Middle frontal gyrus (tissue), 1 donor: Measurements from ENCODE around the gene CYP2F1.
"Not testable (repeated sequence)": the region's sequence is repeated elsewhere in the genome, so short reads cannot be mapped to it uniquely, and the experiment has no call there.

Experiments used
- DNase-seq: peaks from one replicate; pipeline ENCODE4 v3.0.0-alpha.2; 2015; ENCODE audit warnings: low spot score; ENCODE audit errors: extremely low spot score

CYP2F1 gene, protein sequence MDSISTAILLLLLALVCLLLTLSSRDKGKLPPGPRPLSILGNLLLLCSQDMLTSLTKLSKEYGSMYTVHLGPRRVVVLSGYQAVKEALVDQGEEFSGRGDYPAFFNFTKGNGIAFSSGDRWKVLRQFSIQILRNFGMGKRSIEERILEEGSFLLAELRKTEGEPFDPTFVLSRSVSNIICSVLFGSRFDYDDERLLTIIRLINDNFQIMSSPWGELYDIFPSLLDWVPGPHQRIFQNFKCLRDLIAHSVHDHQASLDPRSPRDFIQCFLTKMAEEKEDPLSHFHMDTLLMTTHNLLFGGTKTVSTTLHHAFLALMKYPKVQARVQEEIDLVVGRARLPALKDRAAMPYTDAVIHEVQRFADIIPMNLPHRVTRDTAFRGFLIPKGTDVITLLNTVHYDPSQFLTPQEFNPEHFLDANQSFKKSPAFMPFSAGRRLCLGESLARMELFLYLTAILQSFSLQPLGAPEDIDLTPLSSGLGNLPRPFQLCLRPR

DNA sequence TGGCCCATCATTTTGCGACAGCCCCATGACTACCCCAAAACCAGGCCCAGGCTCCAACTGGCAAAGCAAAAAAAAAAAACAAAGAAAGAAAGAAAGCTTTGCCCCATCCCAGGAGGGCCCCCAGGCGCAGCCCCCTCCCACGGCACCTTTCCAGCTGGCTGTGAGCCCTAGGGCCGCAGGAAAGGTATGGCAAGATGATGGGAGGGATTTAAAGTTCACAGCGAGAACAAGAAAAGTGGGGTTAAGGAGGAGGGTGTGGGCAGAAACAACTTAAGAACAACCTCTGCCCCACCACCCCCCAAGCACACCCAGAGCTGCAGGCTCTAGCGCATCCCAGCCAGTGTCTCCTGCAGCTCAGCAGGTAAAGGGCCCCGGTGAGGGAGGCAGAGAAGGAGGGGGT is at the start of gene CYP2F1:
Gene CYP2F1 (plus strand): TSS at position 301 of the 400 bp plus-strand sequence. CDS start 1,757 bp downstream, outside the sequence.
- no peak for DNase-seq

DNA sequence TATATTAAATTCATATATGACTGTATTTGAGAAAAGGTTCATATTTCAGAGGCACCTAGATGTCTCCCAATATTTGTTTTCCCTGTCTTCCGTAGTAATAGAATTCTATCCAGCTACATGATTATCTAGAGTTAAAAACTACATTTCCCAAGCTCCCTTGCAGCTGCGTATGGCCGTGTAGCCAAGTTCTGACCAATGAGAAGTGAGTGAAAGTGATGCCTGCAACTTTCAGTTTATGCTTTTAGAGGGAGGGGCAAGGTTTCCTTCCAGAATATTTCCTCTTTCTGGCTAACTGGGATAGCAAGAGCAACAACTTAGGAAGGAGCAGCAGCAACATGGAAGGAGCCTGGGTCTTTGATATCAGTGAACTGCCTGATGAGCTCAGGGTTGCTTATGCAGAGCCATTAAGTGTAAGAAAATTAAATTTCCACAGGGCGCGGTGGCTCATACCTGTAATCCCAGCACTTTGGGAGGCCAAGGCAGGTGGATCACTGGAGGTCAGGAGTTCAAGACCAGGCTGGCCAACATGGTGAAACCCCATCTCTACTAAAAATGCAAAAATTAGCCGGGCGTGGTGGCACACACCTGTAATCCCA is 49.2 kb upstream of the CYP2F1 start:
- DNase-seq, result no peak

DNA sequence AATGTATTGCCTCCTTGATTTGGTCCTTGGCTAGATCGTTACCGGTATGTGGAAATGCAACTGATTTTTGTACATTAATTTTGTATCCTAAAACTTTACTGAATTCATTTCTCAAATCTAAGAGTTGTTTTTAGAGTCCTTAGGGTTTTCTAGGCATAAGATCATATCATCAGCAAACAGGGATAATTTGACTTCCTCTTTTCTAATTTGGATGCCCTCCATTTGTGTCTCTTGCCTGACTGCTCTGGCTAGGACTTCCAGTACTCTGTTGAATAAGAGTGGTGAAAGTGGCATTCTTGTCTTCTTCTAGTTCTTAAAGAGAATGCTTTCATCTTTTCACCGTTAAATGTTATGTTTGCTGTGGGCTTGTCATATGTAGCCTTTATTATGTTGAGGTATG is 37.9 kb upstream of the CYP2F1 start:
- DNase-seq, result no peak

DNA sequence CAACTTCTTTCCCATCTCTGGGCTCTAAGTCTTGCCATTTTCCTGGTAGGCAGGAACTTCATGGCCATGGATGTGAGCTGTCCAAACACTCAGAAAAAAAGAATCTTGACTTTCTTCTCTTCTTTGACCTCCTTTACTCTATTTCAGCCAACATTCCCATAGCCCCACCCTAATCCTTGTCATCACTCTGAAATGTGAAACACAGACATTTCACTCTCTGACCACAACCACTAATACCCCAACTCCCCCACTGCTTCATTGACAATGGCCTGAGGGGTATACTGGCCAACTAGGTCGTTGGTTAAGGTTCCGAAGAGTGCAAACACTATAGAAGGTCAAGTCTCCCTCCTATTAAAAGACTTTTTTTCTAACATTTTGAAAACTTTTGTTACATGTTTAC is 30.7 kb upstream of the CYP2F1 start:
- DNase-seq, result no peak

DNA sequence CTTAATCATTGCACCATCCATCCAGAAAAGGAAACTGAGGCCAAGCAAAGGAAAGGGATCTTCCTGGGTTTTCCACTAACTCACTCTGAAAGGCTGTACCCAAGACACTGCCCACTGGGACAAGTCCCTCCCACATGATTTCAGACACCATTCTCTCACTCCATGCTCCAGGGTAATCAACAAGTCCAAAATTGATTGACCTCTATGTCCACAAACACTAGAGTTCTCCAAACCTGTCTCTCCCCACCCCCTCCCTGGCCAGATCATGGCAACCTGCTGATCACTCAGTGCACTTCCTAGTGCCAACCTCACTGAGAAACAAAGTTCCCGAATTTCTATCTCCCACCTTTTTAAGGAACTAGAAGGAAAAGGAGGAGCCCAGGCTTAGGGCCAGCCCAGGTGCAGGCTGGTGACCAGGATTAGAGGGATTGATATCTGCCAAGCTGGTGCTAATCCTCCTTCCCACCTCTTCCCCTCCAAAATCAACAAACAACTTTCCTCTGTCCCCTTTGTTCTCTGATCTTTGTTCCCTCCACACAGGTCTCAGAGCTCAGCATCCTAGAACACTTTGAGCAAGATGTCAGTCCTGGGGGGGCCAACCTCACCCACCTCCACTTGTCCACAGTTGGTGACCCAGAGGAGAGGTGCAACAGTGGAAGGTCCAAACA is 28.4 kb upstream of the CYP2F1 start:
- DNase-seq, result no peak

DNA sequence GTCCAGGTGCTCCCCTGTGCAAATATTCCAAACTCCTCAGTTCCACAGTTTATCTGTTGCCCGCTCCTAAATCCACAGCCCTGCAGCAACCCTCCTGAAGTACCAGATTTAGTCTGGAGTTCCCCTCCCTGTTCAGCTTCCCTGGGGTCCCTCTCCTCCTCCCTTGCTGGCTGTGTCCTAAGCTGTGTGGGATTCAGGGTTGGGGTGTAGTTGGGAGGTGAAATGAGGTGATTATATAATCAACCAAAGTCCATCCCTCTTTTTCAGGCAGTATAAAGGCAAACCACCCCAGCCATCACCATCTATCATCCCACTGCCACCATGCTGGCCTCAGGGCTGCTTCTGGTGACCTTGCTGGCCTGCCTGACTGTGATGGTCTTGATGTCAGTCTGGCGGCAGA is 26.1 kb upstream of the CYP2F1 start, which contains the start of gene CYP2A13:
Gene CYP2A13 (plus strand): TSS at position 301 of the 400 bp plus-strand sequence. CDS start 21 bp downstream, at position 322.
- no peak for DNase-seq

DNA sequence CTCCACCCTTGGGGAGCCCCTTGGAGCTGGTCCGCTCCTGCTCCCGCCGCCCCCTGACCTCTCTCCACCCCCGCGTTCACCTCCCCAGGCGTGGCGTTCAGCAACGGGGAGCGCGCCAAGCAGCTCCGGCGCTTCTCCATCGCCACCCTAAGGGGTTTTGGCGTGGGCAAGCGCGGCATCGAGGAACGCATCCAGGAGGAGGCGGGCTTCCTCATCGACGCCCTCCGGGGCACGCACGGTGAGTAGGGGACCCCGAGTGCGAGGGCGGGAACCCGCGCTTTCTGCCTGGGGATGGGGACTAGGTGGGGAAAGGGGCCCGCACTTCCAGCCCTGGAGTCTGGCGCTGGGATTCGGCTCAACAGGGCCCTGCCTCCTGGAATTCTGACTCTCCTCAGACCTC is 24.3 kb upstream of the CYP2F1 start:
- no peak for DNase-seq

DNA sequence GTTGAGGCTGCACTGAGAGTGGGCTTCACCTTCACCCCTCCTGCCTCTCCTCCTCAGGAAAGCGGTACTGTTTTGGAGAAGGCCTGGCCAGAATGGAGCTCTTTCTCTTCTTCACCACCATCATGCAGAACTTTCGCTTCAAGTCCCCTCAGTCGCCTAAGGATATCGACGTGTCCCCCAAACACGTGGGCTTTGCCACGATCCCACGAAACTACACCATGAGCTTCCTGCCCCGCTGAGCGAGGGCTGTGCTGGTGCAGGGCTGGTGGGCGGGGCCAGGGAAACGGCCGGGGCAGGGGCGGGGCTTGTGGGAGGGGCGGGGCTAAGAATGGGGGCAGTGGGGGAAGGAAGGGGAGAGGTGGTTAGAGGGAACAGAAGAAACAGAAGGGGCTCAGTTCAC is 18.5 kb upstream of the CYP2F1 start:
- DNase-seq, result no peak

DNA sequence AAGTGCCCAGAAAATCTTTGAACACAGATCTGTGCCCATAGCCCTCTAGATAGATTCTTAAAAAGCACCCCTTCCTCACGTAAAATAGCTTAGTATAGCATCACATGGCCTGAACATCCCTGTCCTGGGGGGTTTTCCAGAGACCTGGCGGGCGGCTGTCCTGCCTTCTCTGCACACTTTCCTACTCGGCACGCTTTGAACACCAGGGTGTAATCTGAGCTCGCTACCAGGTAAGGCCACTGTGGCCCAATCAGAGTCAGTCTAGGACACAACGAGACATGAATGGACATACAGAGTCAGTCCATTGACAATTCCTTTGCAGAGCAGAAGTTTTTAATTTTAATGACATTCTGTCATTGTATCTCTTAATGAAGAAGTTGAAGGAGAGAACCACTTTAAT is 17.9 kb upstream of the CYP2F1 start:
- no peak for DNase-seq

DNA sequence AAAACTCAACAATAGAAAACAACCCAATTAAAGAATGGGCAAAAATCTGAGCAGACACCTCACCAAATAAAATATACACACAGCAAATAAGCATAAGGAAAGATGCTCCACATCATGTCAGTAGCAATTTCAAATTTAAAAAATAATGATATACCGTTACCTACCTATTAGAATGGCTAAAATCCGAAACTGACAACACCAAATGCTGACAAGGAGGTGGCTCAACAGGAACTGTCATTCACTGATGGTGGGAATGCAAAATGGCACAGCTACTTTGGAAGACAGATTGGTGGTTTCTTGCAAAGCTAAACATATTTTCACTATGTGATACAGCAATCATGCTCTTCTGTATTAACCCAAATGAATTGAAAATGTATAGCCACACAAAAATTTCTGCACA is 16.9 kb upstream of the CYP2F1 start:
- DNase-seq, result no peak

DNA sequence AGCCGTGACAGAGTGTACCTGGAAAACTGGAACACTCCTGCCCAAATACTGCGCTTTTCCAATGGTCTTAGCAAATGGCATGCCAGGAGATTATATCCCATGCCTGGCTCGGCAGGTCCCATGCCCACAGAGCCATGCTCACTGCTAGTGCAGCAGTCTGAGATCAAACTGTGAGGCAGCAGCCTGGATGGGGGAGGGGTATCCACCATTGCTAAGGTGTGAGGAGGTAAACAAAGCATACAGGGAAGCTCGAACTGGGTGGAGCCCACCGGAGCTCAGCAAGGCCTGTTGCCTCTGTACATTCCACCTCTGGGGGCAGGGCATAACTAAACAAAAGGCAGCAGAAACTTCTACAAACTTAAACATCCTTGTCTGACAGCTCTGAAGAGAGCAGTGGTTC is 15.5 kb upstream of the CYP2F1 start:
- DNase-seq, result no peak

DNA sequence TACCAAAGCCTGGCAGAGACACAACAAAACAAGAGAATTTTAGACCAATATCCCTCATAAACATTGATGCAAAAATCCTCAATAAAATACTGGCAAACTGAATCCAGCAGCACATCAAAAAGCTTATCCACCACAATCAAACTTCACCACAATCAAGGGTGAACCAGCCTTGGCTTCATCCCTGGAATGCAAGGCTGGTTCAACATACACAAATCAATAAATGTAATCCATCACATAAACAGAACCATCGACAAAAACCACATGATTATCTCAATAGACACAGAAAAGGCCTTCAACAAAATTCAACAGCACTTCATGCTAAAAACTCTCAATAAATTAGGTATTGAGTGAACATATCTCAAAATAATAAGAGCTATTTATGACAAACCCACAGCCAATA is 12.0 kb upstream of the CYP2F1 start:
- DNase-seq, result not testable (repeated sequence)

DNA sequence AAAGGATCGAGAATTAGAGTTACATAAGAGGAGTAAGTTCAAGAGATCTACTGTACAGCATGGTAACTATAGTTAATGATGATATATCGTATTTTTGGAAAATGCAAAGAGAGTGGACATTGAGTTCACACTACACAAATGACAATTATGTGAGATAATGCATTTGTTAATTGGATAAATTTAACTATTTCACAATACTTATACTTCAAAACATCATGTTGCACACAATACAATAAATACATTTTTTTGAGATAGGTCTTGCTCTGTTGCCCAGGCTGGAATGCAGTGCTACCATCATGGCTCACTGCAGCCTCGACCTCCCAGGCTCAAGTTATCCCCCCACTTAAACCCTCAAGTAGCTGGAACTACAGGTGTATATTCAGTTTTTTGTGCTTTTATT is 8.1 kb upstream of the CYP2F1 start:
- no peak for DNase-seq

DNA sequence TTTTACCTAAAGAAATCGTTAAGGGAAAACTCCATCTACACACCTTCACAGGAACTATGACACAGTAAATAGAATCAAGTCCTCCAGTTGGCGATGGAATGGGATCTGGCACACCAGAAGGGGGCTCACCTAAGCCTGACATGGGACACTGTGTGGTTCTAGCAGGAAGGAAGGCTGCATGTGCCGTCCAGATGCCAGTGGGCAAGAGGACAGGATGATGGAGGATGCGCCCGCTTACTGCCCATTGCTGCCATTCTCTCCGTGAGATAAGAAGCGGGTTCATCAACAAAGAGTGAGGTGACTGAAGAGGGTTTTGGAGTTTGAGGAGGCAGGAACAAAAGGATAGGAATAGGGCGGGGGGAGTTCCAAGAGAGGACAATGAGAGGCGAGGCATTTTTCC is 2.9 kb upstream of the CYP2F1 start:
- no peak for DNase-seq

DNA sequence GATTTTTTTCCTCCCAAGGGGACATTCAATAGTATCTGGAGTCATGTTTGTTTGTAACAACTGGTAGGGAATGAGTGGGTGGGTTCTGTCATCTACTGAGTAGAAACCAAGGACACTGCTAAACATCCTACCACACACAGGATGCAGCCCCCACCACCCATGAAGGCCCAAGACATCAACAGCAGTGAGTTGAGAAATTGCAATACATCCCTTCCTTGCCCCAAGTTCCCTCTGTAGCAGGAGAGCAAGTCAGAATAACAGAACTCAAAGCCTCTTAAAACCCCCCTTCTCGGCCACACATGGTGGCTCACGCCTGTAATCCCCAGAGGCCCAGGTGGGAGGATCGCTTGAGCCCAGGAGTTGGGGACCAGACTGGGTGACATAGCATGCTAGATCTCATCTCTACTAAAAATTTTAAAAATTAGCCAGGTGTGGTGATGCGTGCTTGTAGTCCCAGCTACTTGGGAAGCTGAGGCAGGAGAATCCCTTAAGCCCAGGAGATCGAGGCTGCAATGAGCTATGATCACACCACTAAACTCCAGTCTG is 2.4 kb upstream of the CYP2F1 start:
- no peak for DNase-seq

DNA sequence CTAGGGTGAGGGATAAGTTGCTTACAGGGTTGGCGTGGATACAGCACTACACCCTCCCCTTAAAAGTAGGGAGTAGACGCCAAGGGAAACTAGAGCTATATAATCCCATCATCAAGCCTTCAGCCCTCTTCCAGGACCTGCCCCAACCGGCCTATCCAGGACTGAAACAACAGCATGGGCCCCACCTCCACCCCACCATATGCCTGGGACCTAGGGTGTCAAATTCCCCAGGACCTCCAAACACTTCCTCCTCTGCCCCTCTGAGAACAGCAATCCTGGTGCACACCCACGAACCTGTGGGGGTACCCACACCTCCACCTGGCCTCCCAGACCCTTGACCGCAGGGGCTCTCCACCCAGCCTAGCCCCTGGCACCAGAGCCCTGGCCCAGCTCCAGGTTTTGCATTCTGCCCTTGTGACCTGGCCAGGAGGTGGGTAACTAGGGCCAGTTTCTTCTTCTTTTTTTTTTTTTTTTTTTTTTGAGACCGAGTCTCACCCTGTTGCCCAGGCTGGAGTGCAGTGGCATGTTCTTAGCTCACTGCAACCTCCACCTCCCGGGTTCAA is 1.4 kb upstream of the CYP2F1 start:
- no peak for DNase-seq

DNA sequence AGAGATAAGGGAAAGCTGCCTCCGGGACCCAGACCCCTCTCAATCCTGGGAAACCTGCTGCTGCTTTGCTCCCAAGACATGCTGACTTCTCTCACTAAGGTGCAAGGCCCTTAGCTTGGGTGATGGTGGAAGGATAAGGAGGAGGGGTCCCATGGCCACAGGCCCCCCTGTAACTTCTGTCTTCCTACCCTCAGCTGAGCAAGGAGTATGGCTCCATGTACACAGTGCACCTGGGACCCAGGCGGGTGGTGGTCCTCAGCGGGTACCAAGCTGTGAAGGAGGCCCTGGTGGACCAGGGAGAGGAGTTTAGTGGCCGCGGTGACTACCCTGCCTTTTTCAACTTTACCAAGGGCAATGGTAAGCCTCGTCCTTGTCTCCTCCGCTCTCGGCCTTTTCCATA is 2.0 kb downstream of the CYP2F1 start:
- DNase-seq, result no peak

DNA sequence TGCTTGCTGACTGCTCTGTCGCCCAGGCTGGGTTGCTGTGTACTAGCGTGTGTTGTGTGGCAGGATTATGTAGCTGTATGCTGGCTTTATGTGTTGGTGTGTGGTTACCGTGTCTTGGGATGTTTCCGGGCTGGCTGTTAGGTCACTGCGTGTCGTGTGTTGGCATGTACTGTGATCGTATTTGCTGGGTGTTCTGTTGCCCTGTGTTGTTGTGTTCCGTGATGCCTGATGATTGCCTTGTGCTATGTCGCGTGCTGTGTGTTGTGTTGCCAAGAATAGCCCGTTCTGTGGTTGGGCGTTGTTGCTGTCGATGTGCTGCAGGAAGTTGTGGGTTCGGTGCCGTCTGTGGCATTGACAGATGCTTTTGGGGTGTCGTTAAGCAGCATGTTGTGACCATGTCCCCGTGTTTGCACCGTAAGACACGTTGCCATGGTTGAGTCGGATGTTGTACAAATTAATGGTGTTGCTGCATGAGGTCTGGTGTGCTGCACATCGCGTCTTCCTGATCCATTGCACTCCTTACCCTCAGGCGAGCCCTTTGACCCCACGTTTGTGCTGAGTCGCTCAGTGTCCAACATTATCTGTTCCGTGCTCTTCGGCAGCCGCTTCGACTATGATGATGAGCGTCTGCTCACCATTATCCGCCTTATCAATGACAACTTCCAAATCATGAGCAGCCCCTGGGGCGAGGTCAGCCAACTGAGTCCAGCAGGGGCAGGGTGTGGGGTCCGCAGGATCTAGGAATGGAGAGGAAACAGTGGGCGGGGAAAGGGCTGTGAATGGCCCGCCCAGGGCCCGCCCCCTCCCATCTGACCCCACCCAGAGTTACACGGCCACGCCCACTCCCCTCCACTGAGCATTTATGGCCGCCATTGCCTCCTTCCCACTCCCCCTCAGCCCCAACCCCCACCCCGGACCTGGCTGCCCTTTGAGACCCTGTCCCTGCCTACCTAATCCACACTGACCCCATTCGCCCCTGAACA is 7.0 kb downstream of the CYP2F1 start:
- not testable (repeated sequence) for DNase-seq

DNA sequence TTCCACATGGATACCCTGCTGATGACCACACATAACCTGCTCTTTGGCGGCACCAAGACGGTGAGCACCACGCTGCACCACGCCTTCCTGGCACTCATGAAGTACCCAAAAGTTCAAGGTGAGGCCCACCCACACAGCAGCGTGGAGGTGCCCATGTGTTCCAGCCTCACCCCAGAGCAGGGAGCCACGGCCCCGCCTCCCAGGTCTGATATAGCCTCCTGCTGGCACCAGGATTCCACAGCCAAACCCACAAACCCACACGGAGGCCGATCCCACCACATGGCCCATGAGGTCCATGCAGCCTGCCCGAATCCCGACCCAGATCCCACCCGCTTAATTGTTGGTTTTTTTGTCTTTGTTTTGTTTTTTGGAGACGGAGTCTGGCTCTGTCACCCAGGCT is 8.6 kb downstream of the CYP2F1 start:
- DNase-seq, result not testable (repeated sequence)

DNA sequence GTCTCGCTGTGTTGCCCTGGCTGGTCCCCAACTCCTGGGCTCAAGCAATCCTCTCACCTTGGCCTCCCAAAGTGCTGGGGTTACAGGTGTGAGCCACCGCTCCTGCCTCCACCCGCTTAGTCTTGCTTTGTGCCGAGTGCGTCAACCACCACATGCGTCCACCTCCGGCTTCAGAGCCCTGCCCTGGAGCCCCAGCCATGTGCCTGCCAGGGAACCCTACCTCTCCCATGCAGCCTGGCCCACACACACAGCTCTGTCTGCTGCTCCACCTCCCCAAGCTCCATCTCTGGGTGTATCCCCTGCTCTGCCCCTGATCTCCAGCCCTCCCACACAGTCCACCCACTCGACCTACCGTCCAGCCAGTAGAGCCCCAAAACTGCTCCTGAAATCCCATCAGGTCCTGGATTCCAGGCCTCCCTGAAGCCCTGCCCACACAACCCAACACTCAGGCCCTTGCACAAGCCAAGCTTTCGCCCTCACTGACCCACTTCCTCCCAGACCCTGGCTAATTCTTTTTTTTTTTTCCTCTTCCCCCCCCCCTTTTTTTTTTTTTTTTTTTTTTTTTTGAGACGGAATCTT is 9.6 kb downstream of the CYP2F1 start:
- DNase-seq, result no peak
